NCI-H128 (cell line): ENCODE data around the gene SELENOH.
A peak's percentile ranks its signal among the peaks of the same experiment; 100 is the strongest.

Source experiments
- DNase-seq: peaks from one replicate; lab custom pipeline; 2025; ENCODE audit not compliant: unreplicated experiment; lab: John Stamatoyannopoulos, UW

SELENOH gene

GRCh38 chr11:57745206-57745605 is 3.9 kb downstream of the SELENOH start:
- no peak for DNase-seq

DNA sequence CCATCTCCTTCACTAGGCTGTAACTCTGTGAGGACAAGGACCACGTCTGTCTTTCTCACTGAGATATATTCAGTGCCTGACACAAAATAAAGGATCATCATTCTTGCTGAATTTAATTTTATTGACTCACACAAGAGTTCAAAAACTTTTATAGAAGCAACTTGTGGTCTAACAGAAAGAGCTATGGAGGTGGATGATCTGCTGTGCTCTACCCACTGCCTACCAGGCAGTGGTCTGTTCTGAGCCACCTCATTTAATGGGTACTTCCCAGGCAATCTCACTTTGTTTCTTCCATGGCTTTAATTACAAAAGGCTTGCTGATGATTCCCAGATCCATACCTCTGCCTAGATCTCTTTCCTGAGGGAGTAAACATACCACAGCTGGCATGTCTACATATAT is 5.6 kb downstream of the SELENOH start:
- no peak for DNase-seq

GRCh38 chr11:57751176-57751575 is 9.9 kb downstream of the SELENOH start:
- no peak for DNase-seq

- DNase-seq = no peak
Observed at GRCh38 chr11:57751676-57752253, 10.5 kb downstream of the SELENOH start, which contains the start of gene BTBD18. Gene BTBD18, minus strand, starts transcription at chr11:57751819. Its CDS starts 631 bp downstream, at chr11:57751188.

DNA sequence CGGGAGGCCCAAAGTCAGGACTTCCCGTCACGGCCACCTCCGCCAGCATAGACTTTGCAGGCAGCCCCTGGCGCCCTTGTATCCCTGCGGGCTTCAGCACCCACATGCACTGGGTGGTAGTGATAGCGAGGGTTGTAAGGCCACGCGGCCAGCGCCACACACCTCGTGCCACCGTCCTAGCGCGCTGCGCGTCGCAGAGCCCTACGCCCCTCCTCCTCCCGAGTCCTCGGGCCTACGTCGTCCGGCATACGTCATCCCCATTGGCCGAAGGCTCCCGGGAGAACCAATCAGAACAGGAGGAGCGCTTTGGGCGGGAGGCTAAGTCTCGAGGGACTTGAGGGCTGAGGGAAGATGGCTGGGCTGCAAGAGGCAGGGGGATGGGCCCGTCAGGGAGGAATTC is 11.7 kb downstream of the SELENOH start:
- no peak for DNase-seq

DNA sequence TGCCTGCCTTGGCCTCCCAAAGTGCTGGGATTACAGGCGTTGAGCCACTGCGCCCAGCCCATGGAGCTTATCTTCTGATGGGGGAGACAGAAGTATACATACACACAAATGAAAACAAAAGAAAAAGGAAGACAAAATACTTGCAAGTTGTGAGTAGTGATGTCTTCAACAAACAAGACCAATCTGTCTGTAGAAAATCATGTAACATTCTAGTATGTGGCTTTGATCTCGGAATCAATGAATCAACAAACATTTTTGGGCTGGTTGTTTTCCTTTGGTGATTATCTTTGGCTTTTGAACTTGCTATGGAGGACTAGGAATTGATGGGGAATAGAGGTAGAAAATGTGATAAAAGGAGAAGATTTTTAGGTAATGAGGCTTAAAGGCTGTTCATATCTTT is 16.9 kb downstream of the SELENOH start:
- no peak for DNase-seq

GRCh38 chr11:57761301-57762234 is 20.3 kb downstream of the SELENOH start, which contains the start of gene CTNND1:
Gene CTNND1, plus strand, starts transcription at chr11:57761802. Its CDS starts 29,677 bp downstream, at chr11:57791479.
- DNase-seq = peak; percentile 73

DNA sequence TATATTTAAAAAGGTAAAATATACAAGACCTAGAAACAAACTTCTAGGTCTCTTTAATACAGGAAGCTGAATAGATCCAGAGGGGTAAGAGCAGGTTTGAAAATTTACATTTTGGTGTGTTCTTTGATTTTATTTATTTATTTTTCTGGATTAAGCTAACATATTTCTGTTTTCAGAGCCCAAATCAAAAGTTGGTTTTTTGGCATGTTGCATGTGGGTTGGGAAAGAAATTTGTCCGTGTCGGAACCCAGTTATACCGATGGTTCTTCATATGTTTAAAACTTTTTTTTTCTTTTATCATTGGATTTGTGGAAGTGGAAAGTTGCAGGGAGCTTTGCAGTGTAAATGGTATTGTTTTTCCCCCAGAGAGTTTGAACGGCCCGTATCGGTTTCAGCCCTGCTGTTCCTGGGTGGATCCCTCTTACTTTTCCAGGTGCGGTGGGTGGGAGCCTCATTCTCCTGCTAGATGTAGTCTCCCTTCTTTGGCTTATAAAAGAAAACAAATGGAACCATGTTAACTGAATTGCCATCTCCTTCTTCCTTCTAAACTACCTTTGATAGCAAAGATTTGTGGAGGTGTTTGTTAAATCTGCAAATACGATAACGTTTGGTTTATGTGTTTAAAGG is 21.1 kb downstream of the SELENOH start:
- no peak for DNase-seq

- DNase-seq = no peak
Observed at GRCh38 chr11:57763568-57763967, 22.3 kb downstream of the SELENOH start.

DNA sequence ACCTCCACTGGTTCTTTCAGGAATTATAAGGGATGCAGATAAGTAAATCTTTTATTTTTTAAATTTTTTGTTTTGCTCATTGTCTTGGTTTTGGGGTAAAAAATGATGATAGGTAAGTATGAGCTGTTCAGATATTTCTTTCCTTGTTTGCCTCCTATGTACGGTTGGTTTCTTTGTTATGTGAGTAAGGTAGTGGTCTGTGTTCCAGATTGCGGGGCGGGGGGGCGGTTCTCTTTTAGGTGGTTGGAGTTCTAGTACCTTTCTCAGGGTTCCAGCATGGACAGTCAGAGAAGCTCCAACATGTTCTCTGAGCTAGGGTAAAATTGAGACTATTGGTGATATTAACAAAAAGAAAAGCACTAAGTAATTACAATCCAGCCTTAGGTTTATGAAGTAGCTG is 22.7 kb downstream of the SELENOH start:
- DNase-seq = no peak

DNA sequence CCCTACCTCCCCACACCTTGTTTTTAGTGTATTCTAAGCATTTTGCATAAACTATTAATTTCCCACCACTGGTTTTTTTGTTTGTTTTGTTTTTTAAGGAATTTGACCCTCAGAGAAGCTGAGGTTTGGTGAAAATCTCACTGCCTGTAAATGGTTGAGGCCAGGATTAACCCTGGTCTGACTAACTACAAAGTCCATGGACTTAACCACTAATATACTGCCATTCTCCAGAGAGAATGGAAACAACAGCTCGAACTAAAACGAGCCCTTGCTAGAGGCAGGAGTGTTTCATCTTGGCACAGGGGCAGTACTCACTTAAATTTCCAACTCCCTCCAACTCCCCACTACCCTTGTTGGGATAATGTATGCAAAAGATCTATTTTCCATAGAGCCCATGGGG is 23.3 kb downstream of the SELENOH start:
- no peak for DNase-seq

- DNase-seq = no peak
Observed at GRCh38 chr11:57764972-57765371, 23.7 kb downstream of the SELENOH start.

DNA sequence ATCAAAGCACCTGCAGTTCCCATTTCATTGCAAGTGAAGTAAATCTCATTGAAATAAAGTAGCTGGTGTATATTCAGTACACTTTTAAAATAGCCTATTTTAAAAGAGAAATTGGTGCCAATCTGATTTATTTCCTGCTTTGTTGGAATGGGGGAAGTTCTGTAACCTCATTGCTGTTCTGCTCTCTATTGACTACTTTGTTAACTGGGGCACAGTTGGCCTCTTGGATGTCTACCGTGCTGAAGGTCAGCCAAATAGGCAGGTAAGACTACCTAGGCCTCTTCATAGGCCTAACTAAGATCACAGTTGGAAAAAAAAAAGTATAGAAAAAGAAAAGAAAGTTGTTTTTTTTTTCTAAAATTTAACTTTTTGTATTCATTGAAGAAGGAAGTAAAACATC is 29.5 kb downstream of the SELENOH start:
- DNase-seq = no peak

GRCh38 chr11:57771365-57771764 is 30.1 kb downstream of the SELENOH start:
- no peak for DNase-seq

- DNase-seq = no peak
Observed at GRCh38 chr11:57772562-57772961, 31.3 kb downstream of the SELENOH start.

- no peak for DNase-seq
Observed at GRCh38 chr11:57773026-57773598, 31.8 kb downstream of the SELENOH start.

- no peak for DNase-seq
Observed at GRCh38 chr11:57775491-57775890, 34.2 kb downstream of the SELENOH start.

GRCh38 chr11:57776031-57776521 is 34.8 kb downstream of the SELENOH start:
- no peak for DNase-seq

DNA sequence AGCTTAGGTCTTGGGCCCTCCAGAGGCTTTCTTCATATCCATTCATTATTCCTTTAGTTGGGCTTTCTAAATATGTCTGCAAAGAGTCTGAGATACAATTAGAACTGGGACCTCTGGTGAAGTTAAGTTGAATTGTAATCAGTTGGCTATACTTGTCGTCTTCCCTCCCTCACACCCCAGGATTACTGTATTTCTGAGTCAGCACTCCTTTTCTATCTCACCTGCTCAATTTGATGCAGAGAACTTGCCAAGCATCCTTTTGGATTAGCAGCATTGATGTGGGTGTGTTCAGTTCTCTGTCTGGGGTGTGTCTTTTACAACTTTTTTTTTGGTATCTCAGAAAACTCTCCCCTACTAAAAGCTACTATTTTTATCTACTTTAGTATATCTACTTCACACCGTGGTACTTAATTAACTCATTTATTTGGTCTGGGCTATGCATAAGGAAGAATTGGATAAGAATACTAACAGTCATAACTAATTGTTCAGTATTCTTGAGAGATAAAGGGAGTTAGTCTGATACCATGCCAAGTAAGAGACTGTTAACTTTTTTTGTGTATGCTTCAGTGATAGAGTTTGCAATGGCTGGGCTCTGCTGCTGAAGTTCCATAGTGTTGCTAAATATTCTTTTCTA is 35.4 kb downstream of the SELENOH start:
- DNase-seq = no peak

DNA sequence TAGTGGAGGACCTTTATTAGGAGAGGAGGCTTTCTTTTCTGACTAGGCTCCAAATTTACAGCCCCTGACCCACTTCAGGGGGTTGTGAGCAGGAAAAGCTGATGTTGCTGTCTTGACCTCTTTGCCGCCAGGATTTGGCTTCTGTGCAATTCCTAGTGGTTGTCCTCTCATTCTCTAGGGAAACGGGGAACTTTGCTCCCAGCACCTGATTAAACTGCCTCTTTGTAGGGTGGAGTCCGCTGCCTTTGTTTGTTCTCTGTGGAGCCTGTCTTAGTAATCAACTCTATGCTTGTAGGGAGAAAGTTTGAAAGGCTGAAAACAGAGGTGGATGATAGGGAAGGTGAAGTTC is 36.7 kb downstream of the SELENOH start:
- no peak for DNase-seq
